ENCODE results near the gene CARD16.
"Not testable (repeated sequence)": the region's sequence is repeated elsewhere in the genome, so short reads cannot be mapped to it uniquely, and the experiment has no call there.

DNA sequence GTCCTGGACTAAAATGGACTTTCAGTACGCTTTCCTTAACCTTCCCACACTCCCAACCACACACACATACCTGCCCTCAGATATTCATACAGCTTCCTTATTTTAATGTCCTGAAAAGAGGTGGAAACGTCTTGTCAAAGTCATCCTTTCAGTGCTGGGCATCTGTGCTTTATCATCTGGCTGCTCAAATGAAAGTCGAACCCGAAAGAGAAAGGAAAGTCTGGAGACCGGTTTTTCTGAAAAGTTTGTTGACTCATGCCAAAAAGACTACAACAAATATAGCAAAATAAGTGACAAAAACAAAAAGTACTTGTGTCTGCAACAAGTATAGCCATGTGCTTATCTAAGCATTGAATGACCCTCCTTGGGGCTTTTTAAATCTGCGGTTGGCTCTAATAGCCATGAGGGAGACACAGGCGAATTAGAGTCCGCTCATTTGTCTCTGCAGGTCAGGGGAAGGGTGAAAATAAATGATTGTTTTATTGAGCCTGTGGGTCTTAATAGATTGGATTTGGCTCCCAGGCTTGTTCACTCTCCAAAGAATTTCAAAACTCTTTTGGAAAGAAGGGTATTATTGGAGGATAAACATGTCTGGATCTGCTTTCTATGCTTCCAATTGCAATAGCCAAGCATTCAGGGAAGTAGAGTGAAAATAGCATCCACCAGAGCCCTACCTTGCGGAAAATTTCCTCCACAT is 18.3 kb upstream of the CARD16 start:
- TF ChIP-seq, protein P1, sequence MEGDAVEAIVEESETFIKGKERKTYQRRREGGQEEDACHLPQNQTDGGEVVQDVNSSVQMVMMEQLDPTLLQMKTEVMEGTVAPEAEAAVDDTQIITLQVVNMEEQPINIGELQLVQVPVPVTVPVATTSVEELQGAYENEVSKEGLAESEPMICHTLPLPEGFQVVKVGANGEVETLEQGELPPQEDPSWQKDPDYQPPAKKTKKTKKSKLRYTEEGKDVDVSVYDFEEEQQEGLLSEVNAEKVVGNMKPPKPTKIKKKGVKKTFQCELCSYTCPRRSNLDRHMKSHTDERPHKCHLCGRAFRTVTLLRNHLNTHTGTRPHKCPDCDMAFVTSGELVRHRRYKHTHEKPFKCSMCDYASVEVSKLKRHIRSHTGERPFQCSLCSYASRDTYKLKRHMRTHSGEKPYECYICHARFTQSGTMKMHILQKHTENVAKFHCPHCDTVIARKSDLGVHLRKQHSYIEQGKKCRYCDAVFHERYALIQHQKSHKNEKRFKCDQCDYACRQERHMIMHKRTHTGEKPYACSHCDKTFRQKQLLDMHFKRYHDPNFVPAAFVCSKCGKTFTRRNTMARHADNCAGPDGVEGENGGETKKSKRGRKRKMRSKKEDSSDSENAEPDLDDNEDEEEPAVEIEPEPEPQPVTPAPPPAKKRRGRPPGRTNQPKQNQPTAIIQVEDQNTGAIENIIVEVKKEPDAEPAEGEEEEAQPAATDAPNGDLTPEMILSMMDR (IDR thresholded peaks at IDR 0.05): not testable (repeated sequence)
- TF ChIP-seq EZH2 (IDR thresholded peaks at IDR 0.05; ENCODE audit: borderline replicate concordance, insufficient read depth, low read depth, low read length, poor library complexity, severe bottlenecking): not testable (repeated sequence)

Data from B cell (primary cell).